Measurements from ENCODE around the gene STIM2.

STIM2 gene

DNA sequence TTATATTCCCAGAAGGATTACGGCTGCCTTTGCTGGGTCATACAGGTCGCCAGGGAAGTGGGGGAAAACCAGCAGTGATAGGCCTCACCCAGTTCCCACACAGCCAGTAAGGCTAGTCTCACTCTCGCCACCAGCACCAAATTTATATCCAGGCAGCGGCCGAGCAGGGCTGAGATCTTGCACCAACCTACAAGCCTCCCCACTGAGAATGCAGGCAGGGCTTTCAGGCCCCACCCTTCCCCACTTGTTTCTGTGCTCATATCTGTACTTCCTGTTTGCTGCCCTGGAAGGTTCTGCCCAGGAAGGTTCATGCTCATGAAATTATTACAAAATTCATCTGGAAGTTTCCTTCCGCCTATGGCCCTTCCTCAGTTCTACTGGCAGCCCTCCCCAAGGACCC is 179.7 kb downstream of the STIM2 start:
- DNase-seq (ENCODE audit: low read depth, low spot score), result no peak

DNA sequence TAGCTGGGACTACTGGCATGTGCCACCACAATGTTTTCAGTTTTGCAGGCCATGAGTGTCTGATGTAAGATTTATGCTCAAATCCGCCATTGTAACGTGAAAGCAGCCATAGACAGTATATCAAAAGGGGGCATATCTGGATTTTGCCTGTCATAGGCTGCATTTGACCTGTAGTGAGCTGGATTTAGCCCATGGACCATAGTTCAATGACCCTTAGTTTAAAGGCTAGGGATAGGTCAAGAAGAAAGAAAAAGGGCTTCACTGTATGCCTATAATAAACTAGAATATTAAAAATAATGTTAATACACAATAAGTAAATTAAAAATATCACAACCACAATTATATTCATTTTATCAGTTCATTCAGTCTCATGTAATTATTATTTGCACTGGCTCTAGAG is 181.8 kb downstream of the STIM2 start:
- DNase-seq (ENCODE audit: low read depth, low spot score), result no peak

DNA sequence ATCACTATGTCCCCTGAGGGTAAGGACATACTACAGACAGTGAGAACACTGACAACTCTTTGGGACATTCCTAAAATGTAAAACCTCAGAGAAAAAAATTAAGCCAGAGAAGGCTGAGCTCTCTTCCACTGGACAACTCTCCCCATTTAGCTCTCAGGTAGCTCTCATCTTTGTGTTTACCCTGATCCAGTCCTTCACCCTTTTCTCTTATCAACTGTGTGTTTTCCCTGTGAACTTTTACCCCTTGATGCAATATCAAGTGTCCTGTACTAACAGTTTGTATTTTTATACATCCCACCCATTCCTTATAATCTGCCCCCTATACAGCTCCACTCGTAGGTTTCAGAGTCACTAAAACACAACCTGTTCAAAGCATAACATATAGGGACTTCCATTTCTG is 182.6 kb downstream of the STIM2 start:
- DNase-seq (ENCODE audit: low read depth, low spot score), result no peak

DNA sequence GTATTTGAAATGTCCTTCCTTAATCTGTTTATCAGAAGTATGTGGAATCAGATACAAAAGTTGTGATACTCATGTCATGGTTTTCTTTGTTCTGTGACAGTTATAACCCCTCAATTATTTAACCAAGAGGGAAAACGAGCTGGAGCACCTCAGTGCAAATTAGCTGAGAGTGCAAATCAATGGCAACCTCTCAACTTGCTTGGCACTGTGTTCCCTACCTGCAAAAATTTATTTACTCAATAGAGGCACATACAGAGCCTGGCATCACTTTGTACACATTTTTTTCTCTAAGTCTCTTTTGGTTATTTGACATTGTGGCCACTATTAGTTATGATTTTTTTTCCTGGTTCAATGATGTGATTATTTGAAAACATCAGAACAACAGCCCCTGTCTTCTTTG is 186.2 kb downstream of the STIM2 start:
- no peak for DNase-seq (ENCODE audit: low read depth, low spot score)

DNA sequence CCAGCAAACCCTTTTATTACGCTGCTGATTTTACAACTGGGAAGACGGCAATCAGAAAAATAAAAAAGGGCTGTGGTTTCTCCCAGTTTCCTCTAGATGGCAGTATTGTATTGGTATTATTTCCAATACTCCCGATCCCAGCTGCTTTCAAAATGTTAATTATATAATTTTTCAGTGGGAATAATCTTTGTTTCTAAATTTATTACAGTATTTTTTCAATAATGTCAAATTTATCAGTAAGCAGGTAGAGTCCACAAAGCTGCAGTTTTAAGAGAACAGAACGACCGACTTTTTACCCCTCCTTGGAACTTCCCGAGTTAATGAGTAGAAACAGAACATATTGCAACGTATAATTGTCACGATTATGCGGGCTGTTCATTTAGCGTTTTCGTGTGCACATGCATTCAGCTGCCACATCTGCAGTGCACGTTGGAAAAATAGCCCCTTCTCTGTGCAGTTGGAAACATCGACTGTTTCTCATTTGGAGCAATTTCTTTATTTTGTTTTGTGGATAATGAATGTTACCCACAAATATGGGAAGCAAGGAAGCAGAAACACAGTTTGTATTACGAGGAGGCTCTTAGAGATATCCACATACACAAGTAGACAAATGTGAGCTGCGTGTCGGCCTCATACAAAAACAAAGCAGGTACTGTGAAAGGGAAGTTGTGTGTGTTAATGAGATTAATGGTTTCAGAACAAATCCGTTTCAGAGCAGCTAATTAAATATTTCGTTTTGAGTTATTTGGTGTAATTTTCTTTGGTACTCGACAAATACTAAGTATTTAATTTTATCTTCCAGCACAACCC is 188.0 kb downstream of the STIM2 start:
- DNase-seq (ENCODE audit: low read depth, low spot score), result no peak

DNA sequence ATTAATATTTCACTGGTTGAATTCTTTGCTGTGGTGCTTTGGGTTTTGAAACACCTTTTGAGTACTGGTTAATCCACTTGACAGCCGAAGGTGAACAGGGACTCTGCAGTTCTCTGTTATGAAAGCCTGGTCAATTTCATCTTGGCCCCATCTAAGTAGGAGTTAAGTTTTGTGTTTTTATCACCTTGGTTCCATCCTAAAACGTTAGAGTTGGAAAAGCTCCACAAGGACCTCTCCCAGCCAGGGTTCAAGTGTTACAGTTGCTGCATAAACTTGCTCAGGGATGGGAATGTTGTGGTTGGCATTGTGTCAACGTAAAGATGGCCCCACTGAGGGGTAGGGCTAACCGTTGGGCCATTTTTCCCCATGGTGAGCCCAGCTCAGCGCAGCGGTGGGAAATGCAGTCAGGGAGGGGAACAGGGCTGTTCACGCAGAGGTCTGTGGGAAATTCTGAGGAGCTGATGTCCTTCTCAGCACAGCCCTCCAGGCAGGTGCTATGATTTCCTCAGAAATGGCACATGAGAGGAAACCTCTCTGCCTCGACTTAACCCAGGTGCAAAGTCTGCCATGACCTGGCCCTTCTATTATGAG is 188.7 kb downstream of the STIM2 start:
- no peak for DNase-seq (ENCODE audit: low read depth, low spot score)

DNA sequence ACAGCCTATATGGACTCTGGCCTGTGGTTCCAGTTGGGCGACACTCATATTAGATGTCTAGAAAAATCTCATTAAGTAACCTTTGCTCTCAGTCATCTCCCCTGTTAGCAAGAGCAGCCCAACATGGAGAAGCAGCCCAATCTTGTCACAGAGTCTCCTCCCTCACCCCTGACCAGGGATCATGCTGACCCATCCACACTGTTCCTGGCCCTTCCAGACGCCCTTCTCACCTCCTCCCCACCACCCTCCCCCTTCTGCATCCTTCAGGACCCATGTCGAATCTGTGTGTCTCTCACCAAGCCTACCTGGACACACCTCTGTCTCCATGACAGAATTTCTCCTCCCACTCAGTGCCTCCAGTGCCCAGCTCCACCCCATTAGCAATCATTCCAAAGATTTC is 190.1 kb downstream of the STIM2 start:
- no peak for DNase-seq (ENCODE audit: low read depth, low spot score)

DNA sequence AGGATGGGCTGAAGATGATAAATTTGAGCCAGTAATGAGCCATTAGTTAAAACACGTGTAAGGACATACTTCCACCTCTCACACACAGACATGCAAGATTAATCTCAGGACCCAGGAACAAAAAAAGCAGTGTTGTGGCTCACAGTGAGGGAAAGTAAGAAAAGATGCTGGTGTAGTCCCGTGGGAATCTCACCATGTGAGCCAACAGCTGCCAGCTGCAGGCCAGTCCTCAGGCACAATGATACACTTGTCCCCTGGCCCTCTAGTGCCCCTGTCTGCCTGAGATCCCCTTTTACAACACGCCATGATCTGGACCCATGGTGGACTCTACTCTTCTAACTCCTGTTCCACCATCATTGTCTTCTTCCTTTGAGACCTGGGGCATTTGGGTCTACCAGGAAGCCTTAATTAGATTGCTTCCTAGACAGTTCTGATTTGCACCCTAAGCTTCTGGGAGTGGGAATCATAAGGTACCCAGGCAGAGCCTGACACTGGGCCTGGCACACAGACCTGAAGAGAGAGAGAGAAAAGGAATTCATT is 194.7 kb downstream of the STIM2 start:
- DNase-seq (ENCODE audit: low read depth, low spot score), result no peak

DNA sequence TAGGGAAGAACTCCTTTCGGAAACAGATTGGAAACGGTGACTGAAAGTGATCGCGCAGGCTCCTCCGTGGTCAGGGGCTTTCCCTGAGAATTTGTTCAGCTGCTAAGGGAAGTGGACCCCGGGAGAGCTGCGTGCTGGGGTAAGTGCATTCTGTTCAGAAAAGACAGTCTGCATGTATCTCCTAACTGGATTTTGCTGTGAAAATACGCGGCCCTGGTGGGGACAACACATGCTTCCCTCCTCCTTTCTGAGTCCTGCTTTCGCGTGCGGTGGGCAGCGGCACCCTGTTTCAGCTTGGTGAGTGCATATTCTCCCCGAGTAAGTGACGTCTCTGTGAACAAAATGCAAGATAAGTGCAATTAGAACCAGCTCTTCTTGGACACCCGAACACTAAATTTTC is 195.6 kb downstream of the STIM2 start:
- DNase-seq (ENCODE audit: low read depth, low spot score), result no peak

DNA sequence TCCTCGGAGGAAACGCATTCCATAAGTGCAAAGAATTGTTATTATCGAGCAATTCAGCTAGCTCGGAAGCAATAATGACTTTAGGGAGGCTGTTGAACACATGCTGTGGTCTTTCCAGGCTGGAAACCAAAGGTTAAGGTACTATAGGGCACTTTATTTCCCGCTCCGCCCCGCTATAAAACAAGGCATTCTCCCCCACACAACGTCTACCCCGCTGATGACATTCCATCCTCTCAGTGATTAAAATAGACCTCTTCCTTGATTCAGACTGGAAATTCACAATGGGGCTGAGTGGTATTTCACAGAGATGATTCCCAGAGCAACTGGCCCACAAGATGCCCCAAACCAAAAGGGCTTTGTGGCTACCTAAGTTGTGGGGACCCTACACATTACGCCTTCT is 196.4 kb downstream of the STIM2 start:
- DNase-seq (ENCODE audit: low read depth, low spot score), result no peak

DNA sequence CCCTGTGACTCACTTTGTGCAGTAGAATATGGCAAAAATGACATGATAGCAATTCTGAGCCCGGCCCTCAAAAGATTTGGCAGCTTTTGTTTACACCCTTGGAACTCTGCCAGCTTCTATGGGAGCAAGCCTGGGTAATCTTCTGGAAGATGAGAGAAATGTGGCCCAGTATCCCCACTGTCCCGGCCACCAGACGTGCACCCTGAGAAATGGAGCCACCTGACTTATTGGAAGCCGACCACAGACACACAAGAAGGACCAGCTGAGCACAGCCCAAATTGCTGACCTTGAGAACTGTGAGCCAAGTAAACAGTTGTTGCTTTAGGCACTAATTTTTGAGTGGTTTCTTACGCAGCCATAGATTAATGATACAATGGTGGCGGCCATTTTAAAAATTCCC is 197.0 kb downstream of the STIM2 start:
- no peak for DNase-seq (ENCODE audit: low read depth, low spot score)

DNA sequence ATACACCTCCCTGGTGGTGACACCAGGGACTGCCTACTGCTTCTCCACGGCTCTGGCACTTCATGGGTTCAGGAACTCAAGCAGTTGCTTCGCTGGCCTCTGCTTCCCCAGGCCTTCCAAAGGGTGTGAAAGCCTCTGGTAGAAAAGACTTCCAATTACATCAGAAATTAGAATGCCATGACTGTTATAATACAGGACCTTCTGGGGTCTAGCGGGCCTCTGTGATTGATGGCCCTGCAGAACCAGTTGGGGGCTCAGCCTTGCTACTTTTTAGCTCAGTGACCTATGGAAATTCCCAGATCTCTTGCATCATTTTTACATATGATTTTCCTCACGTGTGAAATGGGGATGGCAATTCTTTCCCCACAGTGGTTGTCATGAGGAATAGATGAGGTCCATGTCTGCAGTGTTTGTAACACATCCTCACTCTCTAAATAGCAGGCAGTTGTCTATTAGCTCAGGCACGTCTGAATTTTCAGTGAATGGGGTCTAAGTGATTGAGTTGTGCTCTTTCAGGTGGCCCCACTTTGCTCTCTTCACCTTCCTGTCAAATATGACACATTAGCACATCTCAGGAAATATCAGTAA is 198.3 kb downstream of the STIM2 start:
- no peak for DNase-seq (ENCODE audit: low read depth, low spot score)

DNA sequence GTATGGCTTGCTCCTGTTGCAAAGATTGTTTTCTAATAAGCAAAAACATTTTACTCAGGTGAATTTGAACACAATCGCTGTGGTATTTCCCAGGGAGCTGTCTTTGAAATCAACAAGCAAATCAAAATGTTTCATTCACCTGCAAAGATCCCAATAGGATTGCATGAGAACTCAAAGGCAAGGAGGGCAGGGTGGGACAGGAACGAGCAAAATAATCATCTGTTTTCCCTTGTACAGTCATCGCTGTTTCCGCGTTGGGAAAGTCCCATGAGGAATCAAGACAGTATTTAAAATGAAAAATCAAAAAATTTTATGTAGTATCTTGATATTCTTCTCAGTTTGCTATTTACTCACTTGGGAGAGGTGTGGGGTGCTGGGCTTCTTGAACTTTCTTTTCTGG is 198.8 kb downstream of the STIM2 start:
- DNase-seq (ENCODE audit: low read depth, low spot score), result no peak

DNA sequence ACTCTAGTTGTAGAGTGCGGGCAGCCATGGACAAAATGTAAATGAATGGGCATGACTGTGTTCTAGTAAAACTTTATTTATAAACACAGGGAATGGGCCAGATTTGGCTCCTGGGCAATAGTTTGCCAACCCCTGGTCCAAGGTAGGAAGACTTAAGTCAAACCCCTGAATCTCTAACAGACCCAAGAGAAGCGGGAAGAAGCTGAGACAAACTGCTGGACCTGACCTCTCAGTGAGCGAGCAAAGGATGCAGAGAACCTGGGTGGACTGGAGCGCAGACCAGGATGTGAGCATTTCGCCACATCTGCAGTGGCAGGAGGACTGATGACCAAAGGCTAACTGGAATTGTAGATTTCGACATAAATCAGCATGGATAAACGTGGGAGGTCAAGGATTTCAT is 201.6 kb downstream of the STIM2 start:
- no peak for DNase-seq (ENCODE audit: low read depth, low spot score)

DNA sequence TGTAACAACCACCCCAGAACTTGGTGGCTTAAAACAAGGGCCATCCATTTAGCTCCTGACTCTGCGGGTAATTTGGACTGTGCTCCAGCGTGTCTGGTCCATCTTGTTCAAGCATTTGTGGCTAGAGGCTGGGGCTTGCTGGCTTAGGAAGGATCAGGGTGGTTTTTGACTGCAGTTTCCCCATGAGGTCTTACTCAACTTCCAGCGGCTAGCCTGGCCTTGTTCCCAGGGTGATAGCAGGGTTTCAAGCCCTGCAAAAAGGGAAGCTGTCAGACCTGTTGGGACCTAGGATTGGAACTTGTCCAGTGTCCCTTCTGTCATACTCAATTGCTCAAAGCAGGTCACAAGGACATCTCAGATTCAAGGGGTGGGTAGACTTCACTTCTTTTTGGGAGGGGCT is 205.9 kb downstream of the STIM2 start:
- no peak for DNase-seq (ENCODE audit: low read depth, low spot score)

DNA sequence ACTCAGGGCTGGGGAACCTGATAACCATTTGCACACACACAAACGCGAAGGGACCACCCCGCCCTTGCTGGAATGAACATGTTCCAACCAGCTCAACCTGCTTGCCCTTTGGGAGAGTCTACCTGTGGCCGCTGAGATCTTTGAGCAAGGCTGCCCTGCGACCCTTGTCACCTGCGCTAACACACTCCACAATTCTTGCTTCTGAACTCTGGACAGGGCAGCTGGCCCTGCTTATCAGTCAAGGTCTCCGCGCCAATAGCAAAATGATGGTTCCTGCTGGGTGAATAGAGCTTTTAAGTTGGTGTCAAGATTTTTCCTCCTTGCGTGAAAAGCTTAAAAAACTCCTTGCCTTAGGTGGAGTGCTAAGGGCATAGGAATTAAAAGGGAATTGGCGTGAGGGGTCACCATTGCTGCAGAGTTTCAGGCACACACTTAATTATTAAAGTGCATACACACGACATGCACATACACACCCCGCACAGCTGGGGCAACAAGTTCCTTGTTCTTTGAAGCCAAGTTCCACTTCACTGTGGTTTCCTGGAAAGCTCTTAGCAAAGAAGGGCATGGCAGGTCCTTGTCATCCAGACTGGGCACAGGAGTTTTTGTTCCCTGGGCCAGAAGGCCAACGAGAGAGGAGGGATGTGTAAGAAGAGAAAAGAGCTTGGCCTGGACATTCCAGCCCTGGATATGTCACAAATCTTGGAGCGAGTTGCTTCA is 207.7 kb downstream of the STIM2 start:
- no peak for DNase-seq (ENCODE audit: low read depth, low spot score)

Measured in activated CD4-positive, CD25-positive, alpha-beta regulatory T cell treated with anti-CD3 and anti-CD28 coated beads, Interleukin-2, amount 50 U/mL, for 16 hours (primary cell).